Activated CD4-positive, alpha-beta T cell treated with anti-CD3 and anti-CD28 coated beads for 36 hours (primary cell): ENCODE measurements around the gene TUSC2. TPM values are rescaled to one million over a fixed set of nuclear protein-coding genes. Genes with fewer than 3 reads are reported as not detected.

Experiments
- ATAC-seq: fragments of 200-7000 bp; cut with Tn5 transposase; one replicate; pipeline ENCODE4 v1.10.0; 2021; ENCODE audit warnings: mild to moderate bottlenecking, moderate library complexity
- CTCF ChIA-PET: fragments of 350-600 bp; sonication (Branson Sonifier 250); formaldehyde crosslinking; loops from one replicate; lab custom pipeline; 2021; ENCODE audit warnings: antibody characterized with exemption; lab: Charles Lee
- POLR2A ChIA-PET: fragments of 350-600 bp; sonication (Branson Sonifier 250); formaldehyde crosslinking; loops from one replicate; lab custom pipeline; 2021; ENCODE audit warnings: antibody characterized with exemption, inconsistent platforms; lab: Charles Lee
- DNase-seq: peaks from one replicate; pipeline ENCODE4 v3.0.0-alpha.2; 2020
- H3K27ac Mint-ChIP-seq: one replicate; pipeline ENCODE4 v1.8.0; 2021; ENCODE audit warnings: mixed read lengths
- H3K27me3 Mint-ChIP-seq: one replicate; pipeline ENCODE4 v1.8.0; 2021; ENCODE audit warnings: mixed read lengths
- H3K36me3 Mint-ChIP-seq: one replicate; pipeline ENCODE4 v1.8.0; 2021; ENCODE audit warnings: low read depth, mixed read lengths
- H3K4me1 Mint-ChIP-seq: one replicate; pipeline ENCODE4 v1.8.0; 2021; ENCODE audit warnings: mixed read lengths
- H3K4me3 Mint-ChIP-seq: one replicate; pipeline ENCODE4 v1.8.0; 2021; ENCODE audit warnings: mild to moderate bottlenecking, moderate library complexity, mixed read lengths
- H3K9me3 Mint-ChIP-seq: one replicate; pipeline ENCODE4 v1.8.0; 2021; ENCODE audit warnings: low read depth, mixed read lengths
- intact Hi-C, 2 experiments: fragments of 100-400 bp; cut with DNase I in 1 of 2; cut with micrococcal nuclease in 1 of 2; formaldehyde crosslinking; loops; one replicate each; pipeline versions ENCODE4 v1.14.2 to v1.15.1; 2022 to 2024; cut with DNase I, micrococcal nuclease
- total RNA-seq, 2 experiments: library from RNA; stranded (reverse); gene quantifications; one replicate each; pipeline ENCODE4 v1.2.3, GENCODE V29; 2021

The TUSC2 gene
- total RNA-seq, 2 experiments from 2014 or later, result 15.0 to 17.1 TPM

DNA sequence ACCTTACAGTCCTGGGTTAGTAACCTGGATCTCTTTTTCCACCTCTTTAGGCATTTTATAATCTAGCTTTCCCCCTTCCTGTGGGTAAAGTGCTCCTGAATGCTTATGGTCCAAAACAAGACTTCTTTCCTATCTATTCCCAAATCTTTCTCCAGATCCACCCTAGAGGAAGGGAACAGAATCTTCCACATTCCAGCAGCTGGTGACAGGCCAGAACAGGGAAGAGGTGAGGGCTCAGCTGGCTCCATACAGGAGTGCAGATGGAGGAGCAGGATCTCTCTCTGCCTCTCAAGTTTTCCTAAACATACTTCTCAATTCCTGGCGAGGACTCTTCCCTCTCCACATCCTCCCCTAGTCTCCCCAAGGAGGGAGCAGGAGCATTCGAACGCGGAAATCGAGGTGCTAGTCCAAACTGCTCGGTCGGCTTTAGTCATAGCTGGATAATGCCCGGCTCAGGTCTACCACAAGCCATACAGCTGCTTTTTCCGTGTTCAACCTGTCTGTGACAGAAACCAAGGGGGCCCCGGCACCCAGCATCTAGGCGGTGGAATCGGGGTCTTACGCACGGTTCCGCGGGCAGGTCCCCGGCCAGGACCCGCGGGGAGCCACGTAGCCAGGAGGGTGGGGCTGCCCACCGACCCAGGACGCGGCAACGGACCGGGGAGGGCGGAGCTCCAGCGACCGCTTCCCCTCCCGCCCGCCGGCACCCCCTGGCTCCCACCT, 8.6 kb upstream of the TUSC2 start:
- Mint-ChIP-seq H3K27me3 (no peaks in the 10 kb centered on the region), H3K27ac (peak overlapping the region; percentile 94), H3K4me3 (peak overlapping the region; percentile 83), H3K4me1 (peaks cover 50% of the 10 kb centered on the region), H3K36me3 (peaks cover 63% of the 10 kb centered on the region), H3K9me3 (no peaks in the 10 kb centered on the region)
- DNase-seq, result no peak
- peak; percentile 25 for ATAC-seq
- intact Hi-C loops, result loop anchor here (1.0 to 10.0 kb wide), 16 partner anchors 8 to 1941 kb away; partner anchors contain the start of genes CYB561D2 (in 2 of the 2), HYAL3 (in 2 of the 2), NAA80 (in 2 of the 2) and NPRL2 (in 2 of the 2)
- ChIA-PET POLR2A (interaction anchor here (0.6 to 2.6 kb wide), 19 partner anchors 8 to 1373 kb away, joined by 3 to 20 read pairs (median 4); partner anchors contain the start of genes CISH, CYB561D2, HEMK1 and HYAL3), CTCF (interaction anchor here (0.6 to 3.3 kb wide), 17 partner anchors 8 to 1330 kb away, joined by 3 to 27 read pairs (median 4); partner anchors contain the start of genes CYB561D2, HYAL2, HYAL3 and NAA80)

DNA sequence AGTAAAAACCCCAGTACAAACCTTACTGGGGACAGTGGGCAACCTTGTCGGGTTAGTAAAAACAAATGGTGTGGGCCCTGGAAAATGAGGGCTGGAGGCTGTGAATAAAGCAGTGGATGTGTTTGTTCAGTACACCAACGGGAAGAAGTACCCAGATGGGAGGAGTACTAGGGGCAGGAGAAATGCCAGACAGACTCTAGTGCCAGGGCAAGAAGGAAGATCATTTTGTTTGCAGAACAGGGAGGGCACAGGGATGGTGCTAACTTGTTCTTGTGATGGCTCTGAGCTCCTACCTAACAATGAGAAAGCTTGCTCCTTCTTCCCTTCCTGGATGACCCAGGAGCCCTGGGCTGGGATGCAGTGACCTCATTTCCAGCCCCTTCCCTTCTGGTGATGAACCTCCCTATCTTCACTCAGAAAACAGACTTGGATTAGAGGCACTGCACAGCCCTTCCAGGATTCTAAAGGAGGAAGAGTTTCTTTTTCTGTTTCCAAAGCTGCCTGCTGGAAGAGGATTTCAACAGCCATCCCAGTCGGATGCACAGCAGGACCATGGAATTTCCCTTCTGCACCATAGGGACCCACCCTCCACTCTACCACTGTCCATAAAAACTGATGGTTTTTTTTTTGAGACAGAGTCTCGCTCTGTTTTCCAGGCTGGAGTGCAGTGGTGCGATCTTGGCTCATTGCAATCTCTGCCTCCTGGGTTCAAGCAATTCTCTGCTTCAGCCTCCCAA, 6.5 kb upstream of the TUSC2 start:
- peak overlapping the region; percentile 84 for H3K27ac Mint-ChIP-seq

DNA sequence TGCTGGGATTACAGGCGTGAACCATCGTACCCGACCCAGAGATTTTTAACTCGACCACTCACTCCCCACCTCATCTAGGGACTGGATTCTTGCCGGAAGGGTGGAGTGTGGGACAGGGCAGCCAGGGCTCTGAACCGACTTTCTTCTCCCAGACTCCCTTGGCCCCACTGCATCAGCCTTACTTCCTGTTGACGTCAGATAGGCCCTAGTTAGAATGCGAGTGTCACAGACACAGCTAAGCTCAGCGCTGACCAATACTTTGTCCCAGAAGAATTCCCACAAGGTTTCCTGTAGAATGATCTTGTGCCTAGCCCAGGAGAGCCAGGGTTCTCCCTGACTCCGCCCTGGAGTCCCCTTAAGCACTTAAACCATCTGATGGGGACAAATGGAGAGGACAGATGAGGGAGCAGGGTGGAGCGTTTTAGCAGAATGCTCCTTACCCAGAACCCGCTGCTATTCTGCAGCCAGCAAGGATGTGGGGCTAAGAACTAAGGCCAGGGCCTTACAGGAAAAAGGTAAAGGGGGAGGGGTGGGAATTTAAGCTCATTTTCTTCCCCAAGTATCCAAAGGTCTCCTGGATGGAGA, 5.8 kb upstream of the TUSC2 start:
- Mint-ChIP-seq H3K4me3 (peak overlapping the region; percentile 51), H3K9me3 (no peaks in the 10 kb centered on the region), H3K27ac (peak overlapping the region; percentile 84), H3K27me3 (no peaks in the 10 kb centered on the region), H3K36me3 (peaks cover 72% of the 10 kb centered on the region), H3K4me1 (peaks cover 35% of the 10 kb centered on the region)
- POLR2A ChIA-PET, result interaction anchor here (0.6 to 1.1 kb wide), 2 partner anchors 14 to 1091 kb away, joined by 3 read pairs; no protein-coding TSS in a partner anchor
- DNase-seq, result no peak
- CTCF ChIA-PET, result interaction anchor here (0.7 to 1.5 kb wide), 6 partner anchors 9 to 92 kb away, joined by 3 to 6 read pairs (median 4); partner anchors contain the start of genes CYB561D2 and NPRL2
- intact Hi-C loops, result loop anchor here in 1 of 2 experiments (10.0 kb wide), 1 partner anchor 1341 kb away; the partner anchor contains the start of gene TEX264
- ATAC-seq, result no peak

More for the DNA sequence above, 6.5 kb upstream of the TUSC2 start:
- ATAC-seq, result no peak
- CTCF ChIA-PET, result interaction anchor here (0.6 to 1.5 kb wide), 8 partner anchors 10 to 1241 kb away, joined by 3 to 6 read pairs (median 3); partner anchors contain the start of genes CYB561D2, HYAL3, NAA80 and NPRL2
- Mint-ChIP-seq H3K4me1 (peaks cover 38% of the 10 kb centered on the region), H3K27me3 (no peaks in the 10 kb centered on the region), H3K36me3 (peaks cover 73% of the 10 kb centered on the region), H3K9me3 (no peaks in the 10 kb centered on the region), H3K4me3 (peak overlapping the region; percentile 51)
- no peak for DNase-seq
- intact Hi-C loops, result loop anchor here (5.0 to 10.0 kb wide), 3 partner anchors 278 to 1943 kb away; partner anchors contain the start of genes CISH (in 1 of the 2), TEX264 (in 1 of the 2) and WDR82 (in 1 of the 2)
- POLR2A ChIA-PET, result interaction anchor here (0.7 to 1.1 kb wide), 2 partner anchors 13 to 43 kb away, joined by 3 to 11 read pairs; no protein-coding TSS in a partner anchor

GRCh38 chr3:50331364-50331907, 3.4 kb upstream of the TUSC2 start:
- no peaks in the 10 kb centered on the region for H3K9me3 Mint-ChIP-seq
- ChIA-PET CTCF (interaction anchor here (1.7 kb wide), 1 partner anchor 9 kb away, joined by 6 read pairs; the partner anchor contains the start of gene HYAL2), POLR2A (no interaction called here)
- H3K4me1 Mint-ChIP-seq, result peaks cover 43% of the 10 kb centered on the region
- intact Hi-C loops, result loop anchor here in 1 of 2 experiments (10.0 kb wide), 1 partner anchor 1343 kb away; the partner anchor contains the start of gene TEX264
- no peak for DNase-seq
- H3K27me3 Mint-ChIP-seq, result no peaks in the 10 kb centered on the region
- no peak overlapping the region for H3K4me3 Mint-ChIP-seq
- no peak overlapping the region for H3K27ac Mint-ChIP-seq
- no peak for ATAC-seq
- H3K36me3 Mint-ChIP-seq, result peaks cover 63% of the 10 kb centered on the region

- Mint-ChIP-seq H3K9me3 (no peaks in the 10 kb centered on the region), H3K4me1 (peaks cover 37% of the 10 kb centered on the region), H3K36me3 (peaks cover 52% of the 10 kb centered on the region), H3K4me3 (no peak overlapping the region), H3K27ac (no peak overlapping the region), H3K27me3 (no peaks in the 10 kb centered on the region)
- intact Hi-C loops, result loop anchor here in 1 of 2 experiments (10.0 kb wide), 1 partner anchor 1344 kb away; the partner anchor contains the start of gene TEX264
- DNase-seq, result no peak
- no peak for ATAC-seq
- ChIA-PET POLR2A (no interaction called here), CTCF (no interaction called here)
These were observed 2.3 kb upstream of the TUSC2 start for GRCh38 chr3:50330330-50330729.

DNA sequence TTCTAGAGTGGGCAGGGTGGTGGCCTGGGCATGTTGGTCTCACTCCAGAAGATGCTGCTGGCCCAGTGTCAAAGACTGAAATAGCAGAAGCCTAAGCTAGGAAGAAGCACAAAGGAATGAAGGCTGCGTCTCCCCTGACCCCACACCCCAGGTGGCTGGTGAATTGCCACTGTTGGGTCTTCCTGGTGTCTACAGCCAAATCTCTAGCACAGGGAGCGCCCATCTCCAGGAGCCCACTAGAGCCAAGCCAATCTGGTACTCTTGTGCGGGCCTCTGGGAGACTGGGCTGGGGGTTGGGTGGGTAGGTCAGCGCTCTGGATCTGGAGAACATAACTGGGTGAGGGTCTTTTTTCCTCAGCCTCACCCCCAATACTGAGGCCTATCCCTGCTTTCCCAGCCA, 894 bp downstream of the TUSC2 start:
- no peaks in the 10 kb centered on the region for H3K9me3 Mint-ChIP-seq
- H3K4me3 Mint-ChIP-seq, result peak overlapping the region; percentile 83
- H3K36me3 Mint-ChIP-seq, result peaks cover 28% of the 10 kb centered on the region
- no peak for DNase-seq
- POLR2A ChIA-PET, result interaction anchor here (1.6 kb wide), 1 partner anchor 10 kb away, joined by 18 read pairs; no protein-coding TSS in a partner anchor
- no peaks in the 10 kb centered on the region for H3K27me3 Mint-ChIP-seq
- peaks cover 22% of the 10 kb centered on the region for H3K4me1 Mint-ChIP-seq
- ATAC-seq, result no peak
- CTCF ChIA-PET, result interaction anchor here (1.1 to 3.6 kb wide), 7 partner anchors 8 to 92 kb away, joined by 4 to 18 read pairs (median 4); partner anchors contain the start of genes HYAL3, NAA80 and ZMYND10
- intact Hi-C loops, result loop anchor here in 1 of 2 experiments (5.0 to 10.0 kb wide), 2 partner anchors 52 to 90 kb away; partner anchors contain the start of genes GNAI2 and LSMEM2
- peak overlapping the region; percentile 19 for H3K27ac Mint-ChIP-seq

DNA sequence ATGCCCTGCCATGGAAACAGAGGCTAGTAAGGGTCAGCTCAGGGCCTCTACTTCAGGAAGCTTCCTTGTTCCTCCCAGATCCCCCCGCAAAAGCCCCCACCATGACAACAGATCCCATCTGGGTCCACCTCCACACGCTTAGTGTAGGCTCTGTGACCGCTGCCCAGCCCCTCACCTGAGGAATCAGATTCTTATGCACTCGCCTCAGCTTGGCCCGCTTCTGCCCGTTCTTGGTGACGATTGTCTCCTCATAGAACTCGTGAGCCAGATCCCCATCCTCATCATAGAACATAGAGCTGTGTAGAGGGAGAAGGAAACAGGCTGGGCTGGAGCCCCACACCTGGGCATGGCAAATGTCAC, 1.9 kb downstream of the TUSC2 start:
- intact Hi-C loops, result loop anchor here in 1 of 2 experiments (5.0 to 10.0 kb wide), 2 partner anchors 51 to 89 kb away; partner anchors contain the start of genes GNAI2 and LSMEM2
- ChIA-PET POLR2A (no interaction called here), CTCF (interaction anchor here (0.6 to 3.6 kb wide), 4 partner anchors 10 to 1152 kb away, joined by 3 to 16 read pairs (median 4); partner anchors contain the start of genes HYAL3, NAA80 and ZMYND10)
- H3K27me3 Mint-ChIP-seq, result no peaks in the 10 kb centered on the region
- no peak overlapping the region for H3K4me3 Mint-ChIP-seq
- no peaks in the 10 kb centered on the region for H3K9me3 Mint-ChIP-seq
- H3K36me3 Mint-ChIP-seq, result peaks cover 20% of the 10 kb centered on the region
- ATAC-seq (no peak), DNase-seq (no peak)
- H3K27ac Mint-ChIP-seq, result no peak overlapping the region
- peaks cover 22% of the 10 kb centered on the region for H3K4me1 Mint-ChIP-seq

- Mint-ChIP-seq H3K9me3 (no peaks in the 10 kb centered on the region), H3K4me1 (peaks cover 23% of the 10 kb centered on the region), H3K4me3 (no peak overlapping the region), H3K27me3 (no peaks in the 10 kb centered on the region), H3K27ac (no peak overlapping the region), H3K36me3 (peaks cover 15% of the 10 kb centered on the region)
- ChIA-PET POLR2A (no interaction called here), CTCF (interaction anchor here (0.6 to 3.6 kb wide), 7 partner anchors 11 to 90 kb away, joined by 4 to 27 read pairs (median 5); partner anchors contain the start of genes GNAI2, HYAL3, NAA80 and ZMYND10)
- intact Hi-C loops, result loop anchor here in 1 of 2 experiments (5.0 to 10.0 kb wide), 2 partner anchors 51 to 88 kb away; partner anchors contain the start of genes GNAI2 and LSMEM2
- no peak for DNase-seq
- ATAC-seq, result no peak
These were observed 2.4 kb downstream of the TUSC2 start for GRCh38 chr3:50325497-50326181.

GRCh38 chr3:50325113-50325480, 2.9 kb downstream of the TUSC2 start:
- H3K27me3 Mint-ChIP-seq, result no peaks in the 10 kb centered on the region
- H3K9me3 Mint-ChIP-seq, result no peaks in the 10 kb centered on the region
- H3K27ac Mint-ChIP-seq, result no peak overlapping the region
- intact Hi-C loops, result loop anchor here in 1 of 2 experiments (5.0 to 10.0 kb wide), 2 partner anchors 50 to 88 kb away; partner anchors contain the start of genes GNAI2 and LSMEM2
- H3K4me3 Mint-ChIP-seq, result no peak overlapping the region
- POLR2A ChIA-PET, result no interaction called here
- CTCF ChIA-PET, result interaction anchor here (0.6 to 3.4 kb wide), 9 partner anchors 9 to 614 kb away, joined by 3 to 27 read pairs (median 7); partner anchors contain the start of genes CYB561D2, GNAI2, HYAL3 and NAA80
- H3K36me3 Mint-ChIP-seq, result peaks cover 9% of the 10 kb centered on the region
- ATAC-seq (no peak), DNase-seq (no peak)
- peaks cover 28% of the 10 kb centered on the region for H3K4me1 Mint-ChIP-seq
